Stimulated activated naive CD8-positive, alpha-beta T cell treated with anti-CD3 and anti-CD28 coated beads, Interleukin-15, Interleukin-2, amounts not matched to agents 100 ng/mL and 50 ng/mL, for 24 hours (primary cell): ENCODE results near the gene FREY1.
A peak's percentile ranks its signal among the peaks of the same experiment; 100 is the strongest.

Experiments used
- H3K27ac Mint-ChIP-seq: one replicate; pipeline ENCODE4 v1.8.0; 2021; ENCODE audit warnings: mild to moderate bottlenecking, mixed read lengths
- H3K27me3 Mint-ChIP-seq: one replicate; pipeline ENCODE4 v1.8.0; 2021; ENCODE audit warnings: mixed read lengths
- H3K36me3 Mint-ChIP-seq: one replicate; pipeline ENCODE4 v1.8.0; 2021; ENCODE audit warnings: low read depth, mixed read lengths
- H3K4me1 Mint-ChIP-seq: one replicate; pipeline ENCODE4 v1.8.0; 2021; ENCODE audit warnings: low read depth, mixed read lengths
- H3K4me3 Mint-ChIP-seq: one replicate; pipeline ENCODE4 v1.8.0; 2021; ENCODE audit warnings: mild to moderate bottlenecking, mixed read lengths
- H3K9me3 Mint-ChIP-seq: one replicate; pipeline ENCODE4 v1.8.0; 2021; ENCODE audit warnings: mixed read lengths

FREY1 gene, protein sequence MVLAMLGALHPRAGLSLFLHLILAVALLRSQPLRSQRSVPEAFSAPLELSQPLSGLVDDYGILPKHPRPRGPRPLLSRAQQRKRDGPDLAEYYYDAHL

DNA sequence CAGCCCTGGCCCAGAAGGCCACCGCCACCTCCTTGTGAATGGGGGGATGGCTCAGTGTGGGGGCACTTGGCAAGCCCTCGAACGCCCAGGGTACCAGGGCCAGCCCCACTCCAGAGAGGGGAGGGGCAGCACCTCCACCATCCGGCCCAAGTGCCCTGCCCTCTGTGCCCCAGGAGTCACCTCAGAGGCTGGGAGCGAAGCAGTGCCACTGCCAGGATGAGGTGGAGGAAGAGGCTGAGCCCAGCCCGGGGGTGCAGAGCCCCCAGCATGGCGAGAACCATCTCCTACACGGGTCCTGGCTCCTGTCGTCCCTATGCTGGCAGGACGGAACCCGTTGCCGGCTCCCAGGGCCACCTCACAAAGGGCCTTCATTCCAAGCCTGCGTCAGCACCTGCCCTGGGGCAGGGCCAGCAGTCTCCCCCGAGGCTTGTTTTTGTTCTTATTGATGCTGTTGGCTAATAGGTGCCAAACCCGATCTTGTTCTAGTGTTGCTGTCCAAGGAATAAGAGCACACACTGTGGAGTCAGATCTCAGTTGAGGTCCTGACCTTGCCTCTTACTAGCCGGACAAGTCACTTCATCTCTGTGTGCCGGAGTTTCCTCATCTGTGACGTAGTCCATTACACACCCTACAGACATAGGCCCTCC lies at the start of gene FREY1:
Gene FREY1 (minus strand): TSS at position 307 of the 647 bp plus-strand sequence. CDS start 26 bp downstream, at position 281.
- H3K27me3 Mint-ChIP-seq, result no peaks in the 10 kb centered on the region
- H3K4me1 Mint-ChIP-seq, result peaks cover 7% of the 10 kb centered on the region
- H3K9me3 Mint-ChIP-seq, result no peaks in the 10 kb centered on the region
- no peak within 1 kb of the TSS for H3K4me3 Mint-ChIP-seq
- peaks cover 5% of the 10 kb centered on the region for H3K36me3 Mint-ChIP-seq
- no peak within 1 kb of the TSS for H3K27ac Mint-ChIP-seq

DNA sequence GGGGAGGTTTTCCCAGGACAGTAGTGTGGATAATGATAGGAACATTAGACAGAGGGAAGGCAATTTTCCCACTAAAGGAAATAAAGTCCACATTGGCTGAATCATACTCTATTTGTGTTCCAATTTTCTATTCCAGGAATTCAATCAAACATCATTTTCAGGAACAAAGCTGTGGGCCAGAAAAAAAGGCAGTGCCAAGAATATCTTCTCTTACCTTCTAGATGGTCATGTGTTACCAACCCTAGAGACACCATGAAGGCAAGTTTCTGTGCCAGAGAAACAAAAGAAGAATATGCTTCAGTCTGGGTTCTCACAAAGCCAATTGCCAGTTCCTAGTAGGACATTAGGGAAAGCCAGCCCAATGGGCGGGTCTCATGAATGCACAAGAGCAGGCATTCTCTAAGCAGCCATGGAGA lies 42.9 kb upstream of the FREY1 start:
- Mint-ChIP-seq H3K27me3 (no peaks in the 10 kb centered on the region), H3K9me3 (no peaks in the 10 kb centered on the region), H3K27ac (no peak overlapping the region), H3K36me3 (peaks cover 45% of the 10 kb centered on the region), H3K4me3 (no peak overlapping the region), H3K4me1 (no peaks in the 10 kb centered on the region)

DNA sequence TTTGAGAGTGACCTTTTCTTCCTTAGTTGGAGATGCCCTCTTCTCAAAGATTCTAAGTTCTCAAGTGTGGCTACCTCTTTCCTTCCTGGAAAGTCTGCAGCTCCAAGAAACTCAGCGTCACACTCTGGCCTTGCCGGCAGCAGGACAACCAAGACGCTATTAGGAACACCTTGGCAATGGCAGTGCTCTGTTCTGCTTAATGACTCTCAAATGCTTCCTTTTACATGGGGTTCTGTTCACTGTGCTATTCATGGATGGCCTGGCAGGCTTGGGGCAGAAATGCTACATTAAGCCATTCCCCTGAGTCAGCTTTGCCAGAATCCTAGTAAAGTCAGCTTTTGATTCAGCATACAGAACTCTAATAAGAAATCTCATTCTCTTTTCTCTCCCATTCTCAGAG lies 41.3 kb upstream of the FREY1 start:
- H3K4me1 Mint-ChIP-seq, result no peaks in the 10 kb centered on the region
- H3K27ac Mint-ChIP-seq, result no peak overlapping the region
- no peaks in the 10 kb centered on the region for H3K27me3 Mint-ChIP-seq
- H3K9me3 Mint-ChIP-seq, result no peaks in the 10 kb centered on the region
- H3K4me3 Mint-ChIP-seq, result no peak overlapping the region
- peaks cover 53% of the 10 kb centered on the region for H3K36me3 Mint-ChIP-seq

DNA sequence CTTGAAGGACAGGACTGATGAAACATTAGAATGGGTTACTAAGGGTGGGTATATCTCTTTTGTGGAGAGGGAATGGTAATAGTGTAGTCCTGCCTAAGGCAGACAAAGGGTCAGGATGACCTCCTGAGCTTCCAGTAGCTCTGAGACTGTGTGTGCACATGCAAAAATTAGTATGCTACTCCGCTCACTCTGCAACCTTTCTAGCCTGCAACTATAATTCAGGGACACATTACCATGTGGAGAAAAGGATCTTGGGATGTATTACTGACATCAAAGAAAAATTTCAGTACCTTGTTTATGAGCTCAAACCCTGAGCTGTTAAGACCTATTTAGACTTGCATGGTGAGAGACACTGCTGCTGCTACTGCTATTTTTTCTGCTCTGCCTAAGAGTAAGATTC lies 40.8 kb upstream of the FREY1 start:
- no peak overlapping the region for H3K27ac Mint-ChIP-seq
- no peak overlapping the region for H3K4me3 Mint-ChIP-seq
- H3K36me3 Mint-ChIP-seq, result peaks cover 49% of the 10 kb centered on the region
- no peaks in the 10 kb centered on the region for H3K27me3 Mint-ChIP-seq
- H3K4me1 Mint-ChIP-seq, result no peaks in the 10 kb centered on the region
- no peaks in the 10 kb centered on the region for H3K9me3 Mint-ChIP-seq

GRCh38 chr11:45945397-45945999 lies 38.4 kb upstream of the FREY1 start:
- H3K4me3 Mint-ChIP-seq, result no peak overlapping the region
- H3K9me3 Mint-ChIP-seq, result no peaks in the 10 kb centered on the region
- peaks cover 3% of the 10 kb centered on the region for H3K4me1 Mint-ChIP-seq
- no peaks in the 10 kb centered on the region for H3K27me3 Mint-ChIP-seq
- H3K36me3 Mint-ChIP-seq, result peaks cover 40% of the 10 kb centered on the region
- H3K27ac Mint-ChIP-seq, result peak overlapping the region; percentile 1

GRCh38 chr11:45942381-45942780 lies 35.3 kb upstream of the FREY1 start:
- H3K27ac Mint-ChIP-seq, result no peak overlapping the region
- H3K9me3 Mint-ChIP-seq, result no peaks in the 10 kb centered on the region
- H3K27me3 Mint-ChIP-seq, result no peaks in the 10 kb centered on the region
- H3K4me1 Mint-ChIP-seq, result peaks cover 3% of the 10 kb centered on the region
- H3K36me3 Mint-ChIP-seq, result peaks cover 32% of the 10 kb centered on the region
- H3K4me3 Mint-ChIP-seq, result no peak overlapping the region

- H3K4me1 Mint-ChIP-seq, result peaks cover 7% of the 10 kb centered on the region
- peaks cover 32% of the 10 kb centered on the region for H3K36me3 Mint-ChIP-seq
- no peak overlapping the region for H3K27ac Mint-ChIP-seq
- no peaks in the 10 kb centered on the region for H3K27me3 Mint-ChIP-seq
- no peak overlapping the region for H3K4me3 Mint-ChIP-seq
- H3K9me3 Mint-ChIP-seq, result no peaks in the 10 kb centered on the region
These were observed 34.2 kb upstream of the FREY1 start for GRCh38 chr11:45941285-45941684.

DNA sequence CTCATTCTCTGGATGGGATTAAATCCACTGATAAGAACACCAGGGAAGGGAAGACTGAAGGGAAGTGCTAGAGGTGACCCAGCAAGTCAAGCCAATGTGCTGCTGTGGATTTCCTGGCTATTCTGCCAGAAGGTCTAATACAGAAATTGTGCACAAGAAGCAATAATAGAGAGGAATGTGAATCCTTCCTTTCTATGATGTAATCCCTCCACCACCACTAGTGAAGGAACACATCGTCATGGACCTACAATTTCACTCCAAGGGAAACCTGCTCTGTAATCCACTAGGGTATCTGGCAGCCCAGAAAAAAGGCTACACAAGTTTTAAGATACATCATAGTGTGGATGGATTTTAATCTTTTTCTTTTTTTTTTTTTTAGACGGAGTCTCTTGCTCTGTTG lies 32.8 kb upstream of the FREY1 start:
- no peaks in the 10 kb centered on the region for H3K27me3 Mint-ChIP-seq
- H3K4me3 Mint-ChIP-seq, result no peak overlapping the region
- no peak overlapping the region for H3K27ac Mint-ChIP-seq
- no peaks in the 10 kb centered on the region for H3K9me3 Mint-ChIP-seq
- peaks cover 25% of the 10 kb centered on the region for H3K36me3 Mint-ChIP-seq
- peaks cover 7% of the 10 kb centered on the region for H3K4me1 Mint-ChIP-seq

DNA sequence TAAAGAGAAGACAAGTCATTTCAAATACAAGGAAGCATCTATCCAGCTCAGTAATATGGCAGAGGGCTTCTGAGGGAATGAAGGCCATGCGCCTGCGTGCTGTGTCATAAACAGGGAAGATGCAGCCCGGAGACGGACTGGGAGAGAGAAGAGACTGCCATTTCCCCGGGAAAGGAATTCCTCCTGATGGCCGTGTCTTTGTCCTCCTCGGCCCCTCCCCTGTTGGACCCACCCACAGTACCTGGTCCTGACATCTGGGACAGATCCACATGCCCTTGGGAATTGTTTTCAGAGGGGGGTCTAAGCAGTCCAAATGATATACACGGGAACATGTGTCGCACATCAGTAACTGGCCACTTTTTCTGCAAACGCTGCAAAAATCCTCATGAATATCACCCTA lies 30.8 kb upstream of the FREY1 start:
- H3K27me3 Mint-ChIP-seq, result no peaks in the 10 kb centered on the region
- H3K27ac Mint-ChIP-seq, result no peak overlapping the region
- H3K4me3 Mint-ChIP-seq, result no peak overlapping the region
- peaks cover 7% of the 10 kb centered on the region for H3K4me1 Mint-ChIP-seq
- H3K36me3 Mint-ChIP-seq, result peaks cover 14% of the 10 kb centered on the region
- no peaks in the 10 kb centered on the region for H3K9me3 Mint-ChIP-seq

GRCh38 chr11:45936511-45937054 lies 29.5 kb upstream of the FREY1 start:
- peaks cover 8% of the 10 kb centered on the region for H3K4me1 Mint-ChIP-seq
- no peaks in the 10 kb centered on the region for H3K9me3 Mint-ChIP-seq

GRCh38 chr11:45935349-45936064 lies 28.4 kb upstream of the FREY1 start:
- Mint-ChIP-seq H3K9me3 (no peaks in the 10 kb centered on the region), H3K4me1 (peaks cover 9% of the 10 kb centered on the region), H3K4me3 (no peak overlapping the region), H3K27me3 (no peaks in the 10 kb centered on the region), H3K27ac (no peak overlapping the region), H3K36me3 (peaks cover 10% of the 10 kb centered on the region)

More at GRCh38 chr11:45936511-45937054, 29.5 kb upstream of the FREY1 start:
- H3K4me3 Mint-ChIP-seq, result no peak overlapping the region
- H3K27ac Mint-ChIP-seq, result no peak overlapping the region
- peaks cover 10% of the 10 kb centered on the region for H3K36me3 Mint-ChIP-seq
- no peaks in the 10 kb centered on the region for H3K27me3 Mint-ChIP-seq

- Mint-ChIP-seq H3K9me3 (no peaks in the 10 kb centered on the region), H3K27me3 (no peaks in the 10 kb centered on the region), H3K27ac (no peak overlapping the region), H3K4me1 (peaks cover 17% of the 10 kb centered on the region), H3K36me3 (peaks cover 16% of the 10 kb centered on the region), H3K4me3 (no peak overlapping the region)
These were observed 27.7 kb upstream of the FREY1 start for GRCh38 chr11:45934580-45935318.

DNA sequence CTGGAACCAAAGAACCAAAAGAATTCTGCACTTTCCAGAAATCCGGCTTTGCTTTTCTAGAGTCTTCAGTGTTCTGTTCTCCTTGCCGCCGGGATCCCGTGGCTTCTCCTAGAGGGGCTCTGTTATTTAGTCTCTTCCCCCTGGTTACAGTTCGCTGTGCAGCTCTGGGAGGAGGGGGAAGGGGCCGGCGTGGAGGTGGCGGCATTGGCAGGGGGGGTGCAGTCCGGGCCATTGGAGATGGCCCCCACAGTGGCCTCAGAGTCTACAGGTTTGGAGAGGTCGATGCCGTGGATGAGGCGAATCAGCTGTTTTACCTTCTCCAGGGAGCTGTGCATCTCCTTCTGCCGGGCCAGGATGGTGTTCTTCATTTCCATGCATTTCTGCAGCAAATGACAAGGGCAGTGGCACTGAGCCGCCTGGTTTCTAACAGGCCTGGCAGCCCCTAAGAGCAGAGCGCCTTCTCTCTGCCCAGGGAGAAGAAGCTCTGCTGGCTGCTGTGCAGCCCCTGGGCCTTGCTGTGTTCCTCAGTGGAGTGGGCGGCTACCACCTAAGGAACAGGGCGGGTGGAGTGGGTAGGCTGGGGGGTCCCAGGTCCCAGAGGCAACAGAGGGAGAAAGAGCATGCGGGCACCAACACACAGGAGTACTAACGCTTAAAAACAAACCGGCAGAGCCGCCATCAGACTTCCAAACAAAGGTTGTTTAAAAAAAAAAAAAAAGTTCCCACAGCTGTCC lies 26.9 kb upstream of the FREY1 start:
- peaks cover 19% of the 10 kb centered on the region for H3K4me1 Mint-ChIP-seq
- no peaks in the 10 kb centered on the region for H3K9me3 Mint-ChIP-seq
- no peaks in the 10 kb centered on the region for H3K27me3 Mint-ChIP-seq
- no peak overlapping the region for H3K4me3 Mint-ChIP-seq
- peaks cover 16% of the 10 kb centered on the region for H3K36me3 Mint-ChIP-seq
- H3K27ac Mint-ChIP-seq, result no peak overlapping the region
